Measurements from ENCODE around the gene ZNF697. TPM values are rescaled to one million over a fixed set of nuclear protein-coding genes. Genes with fewer than 3 reads are reported as not detected.

ZNF697 gene
- total RNA-seq, 4 donors from 2014 or later: 1.00 to 5.6 (median 2.9) TPM

DNA sequence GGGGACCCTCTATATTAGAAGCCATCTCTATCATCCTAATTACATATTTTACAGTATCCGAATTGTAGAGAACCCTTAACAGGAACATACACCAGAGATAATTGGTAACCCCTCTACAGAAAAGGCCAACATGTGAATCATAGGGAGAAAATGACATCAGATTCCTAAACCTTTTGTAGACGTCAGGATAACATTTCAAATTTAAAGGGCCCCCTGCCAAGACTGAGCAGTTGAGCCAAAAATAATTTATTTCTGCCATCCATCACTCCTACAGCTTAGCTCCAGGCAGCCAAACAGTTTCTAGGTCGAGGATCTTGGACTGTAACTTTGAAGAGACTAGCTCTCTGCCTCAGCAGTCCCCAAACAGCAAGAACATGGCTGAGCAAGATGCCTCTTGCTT is 21.2 kb downstream of the ZNF697 start:
- Histone ChIP-seq H3K27me3 (no peaks in the 10 kb centered on the region), H3K9me3 (no peaks in the 10 kb centered on the region), H3K27ac (peak overlapping the region in 2 of 4 donors; percentile 28 to 53), H3K4me3 (no peak overlapping the region), H3K4me1 (peaks cover 8 to 18% (median 13%) of the 10 kb centered on the region in 4 donors), H3K36me3 (no peaks in the 10 kb centered on the region)
- TF ChIP-seq, protein P1, sequence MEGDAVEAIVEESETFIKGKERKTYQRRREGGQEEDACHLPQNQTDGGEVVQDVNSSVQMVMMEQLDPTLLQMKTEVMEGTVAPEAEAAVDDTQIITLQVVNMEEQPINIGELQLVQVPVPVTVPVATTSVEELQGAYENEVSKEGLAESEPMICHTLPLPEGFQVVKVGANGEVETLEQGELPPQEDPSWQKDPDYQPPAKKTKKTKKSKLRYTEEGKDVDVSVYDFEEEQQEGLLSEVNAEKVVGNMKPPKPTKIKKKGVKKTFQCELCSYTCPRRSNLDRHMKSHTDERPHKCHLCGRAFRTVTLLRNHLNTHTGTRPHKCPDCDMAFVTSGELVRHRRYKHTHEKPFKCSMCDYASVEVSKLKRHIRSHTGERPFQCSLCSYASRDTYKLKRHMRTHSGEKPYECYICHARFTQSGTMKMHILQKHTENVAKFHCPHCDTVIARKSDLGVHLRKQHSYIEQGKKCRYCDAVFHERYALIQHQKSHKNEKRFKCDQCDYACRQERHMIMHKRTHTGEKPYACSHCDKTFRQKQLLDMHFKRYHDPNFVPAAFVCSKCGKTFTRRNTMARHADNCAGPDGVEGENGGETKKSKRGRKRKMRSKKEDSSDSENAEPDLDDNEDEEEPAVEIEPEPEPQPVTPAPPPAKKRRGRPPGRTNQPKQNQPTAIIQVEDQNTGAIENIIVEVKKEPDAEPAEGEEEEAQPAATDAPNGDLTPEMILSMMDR (IDR thresholded peaks at IDR 0.05): no peak
- TF ChIP-seq POLR2AphosphoS5 (IDR thresholded peaks at IDR 0.05) (no peak), POLR2A (IDR thresholded peaks at IDR 0.05) (no peak), EP300 (IDR thresholded peaks at IDR 0.05; ENCODE audit: low read depth) (no peak)
- no peak for DNase-seq
- 52 to 58% methylated on average over 2 to 3 of the region's 3 CpGs for WGBS, 2 donors (ENCODE audit: low coverage in 1 of 2)
- intact Hi-C loops (cut with DNase I; ENCODE audit: low total_unique reads) (no loop called here), in situ Hi-C loops (cut with MboI; ENCODE audit: low pct_ligation_motif_present in 1 of 4, low pct_unique_long_range_greater_than_20kb in 1 of 4, low sequenced_read_pairs in 3 of 4) (loop anchor here in 1 of 4 donors (5.0 kb wide), 1 partner anchor 45 kb away; no protein-coding TSS in a partner anchor)

DNA sequence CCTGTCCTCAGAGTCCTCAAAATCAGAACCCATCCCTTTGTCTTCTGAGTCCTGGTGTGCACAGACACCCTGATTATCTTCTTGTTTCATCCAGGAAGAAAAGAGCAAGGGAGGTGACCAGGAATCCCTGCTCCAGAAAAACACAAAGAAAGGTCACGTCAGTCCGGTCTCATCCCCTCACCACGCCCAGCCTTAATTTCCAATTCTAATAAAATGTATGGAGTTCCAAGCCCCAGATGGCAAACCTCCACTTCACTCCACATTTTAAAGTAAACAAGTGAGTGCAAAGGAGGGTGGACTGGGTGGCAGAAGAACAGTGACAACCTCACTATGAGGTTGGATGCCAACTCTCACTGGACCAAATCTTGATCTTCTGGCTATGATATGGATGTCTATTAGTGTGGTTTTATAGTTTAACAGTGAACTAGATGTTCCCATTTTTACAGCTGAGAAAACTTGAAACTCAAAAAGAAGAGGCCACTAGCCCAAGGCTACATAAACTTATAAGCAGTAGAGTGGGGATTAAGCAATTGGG is 22.0 kb downstream of the ZNF697 start:
- Histone ChIP-seq H3K27ac (peak overlapping the region in 1 of 4 donors; percentile 37), H3K4me3 (no peak overlapping the region), H3K36me3 (no peaks in the 10 kb centered on the region), H3K27me3 (no peaks in the 10 kb centered on the region), H3K9me3 (no peaks in the 10 kb centered on the region), H3K4me1 (peaks cover 3 to 11% (median 8%) of the 10 kb centered on the region in 4 donors)
- DNase-seq: no peak
- in situ Hi-C loops (cut with MboI; ENCODE audit: low pct_ligation_motif_present in 1 of 4, low pct_unique_long_range_greater_than_20kb in 1 of 4, low sequenced_read_pairs in 3 of 4) (loop anchor here in 1 of 4 donors (5.0 kb wide), 1 partner anchor 46 kb away; no protein-coding TSS in a partner anchor), intact Hi-C loops (cut with DNase I; ENCODE audit: low total_unique reads) (no loop called here)
- WGBS, 2 donors (ENCODE audit: low coverage in 1 of 2): 93 to 100% methylated on average over 1 to 3 of the region's 3 CpGs
- TF ChIP-seq, protein P1 (IDR thresholded peaks at IDR 0.05): no peak
- TF ChIP-seq POLR2A (IDR thresholded peaks at IDR 0.05): no peak
- no peak for TF ChIP-seq POLR2AphosphoS5 (IDR thresholded peaks at IDR 0.05)
- TF ChIP-seq EP300 (IDR thresholded peaks at IDR 0.05; ENCODE audit: low read depth): no peak

DNA sequence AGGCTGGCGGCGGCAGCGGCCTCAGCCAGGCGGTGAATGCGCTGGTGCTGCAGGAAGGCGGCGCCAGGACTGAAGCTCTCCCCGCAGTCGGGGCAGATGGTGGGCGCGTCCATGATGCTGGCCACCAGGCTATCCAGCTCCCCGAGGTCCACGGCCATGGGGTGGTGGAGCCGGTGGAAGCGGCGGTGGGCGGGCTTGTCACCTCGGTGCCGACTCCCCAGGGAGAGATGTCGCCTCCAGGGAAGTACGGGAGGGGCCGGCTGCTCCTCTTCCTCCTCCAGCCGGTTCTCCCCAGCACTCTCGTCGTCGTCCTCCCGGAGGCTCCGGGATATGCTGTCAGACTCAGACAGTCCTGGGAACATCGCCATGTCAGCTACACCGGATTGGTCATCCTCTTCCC is 24.4 kb downstream of the ZNF697 start:
- DNase-seq: no peak
- 97% methylated on average over 17 of the region's 30 CpGs; no CpG with 5 or more reads in 1 of the 2 donors for WGBS, 2 donors (ENCODE audit: low coverage in 1 of 2)
- TF ChIP-seq POLR2A (IDR thresholded peaks at IDR 0.05) (no peak), EP300 (IDR thresholded peaks at IDR 0.05; ENCODE audit: low read depth) (no peak), POLR2AphosphoS5 (IDR thresholded peaks at IDR 0.05) (no peak)
- H3K9me3 ChIP-seq: no peaks in the 10 kb centered on the region
- peaks cover 0 to 7% (median 4%) of the 10 kb centered on the region in 4 donors for H3K4me1 ChIP-seq
- H3K4me3 ChIP-seq: no peak overlapping the region
- intact Hi-C loops (cut with DNase I; ENCODE audit: low total_unique reads) (no loop called here), in situ Hi-C loops (cut with MboI; ENCODE audit: low pct_ligation_motif_present in 1 of 4, low pct_unique_long_range_greater_than_20kb in 1 of 4, low sequenced_read_pairs in 3 of 4) (no loop called here)
- no peaks in the 10 kb centered on the region for H3K27me3 ChIP-seq
- peaks cover 0 to 6% (median 0%) of the 10 kb centered on the region in 4 donors for H3K36me3 ChIP-seq
- H3K27ac ChIP-seq: no peak overlapping the region

DNA sequence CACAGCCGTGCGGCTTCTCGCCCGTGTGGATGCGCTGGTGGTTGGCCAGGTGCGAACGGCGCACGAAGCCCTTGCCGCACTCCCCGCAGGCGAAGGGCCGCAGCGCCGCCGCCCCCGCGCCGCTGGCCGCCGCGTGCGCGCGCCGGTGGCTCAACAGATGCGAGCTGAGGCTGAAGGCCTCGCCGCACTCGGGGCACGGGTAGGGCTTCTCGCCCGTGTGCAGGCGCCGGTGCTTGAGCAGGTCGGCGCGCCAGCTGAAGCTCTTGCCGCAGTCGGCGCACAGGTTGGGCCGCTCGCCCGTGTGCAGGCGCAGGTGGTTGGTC is 24.9 kb downstream of the ZNF697 start:
- Histone ChIP-seq H3K36me3 (peaks cover 0 to 6% (median 0%) of the 10 kb centered on the region in 4 donors), H3K4me3 (no peak overlapping the region), H3K27ac (no peak overlapping the region), H3K9me3 (no peaks in the 10 kb centered on the region), H3K27me3 (no peaks in the 10 kb centered on the region), H3K4me1 (peaks cover 0 to 7% (median 4%) of the 10 kb centered on the region in 4 donors)
- in situ Hi-C loops (cut with MboI; ENCODE audit: low pct_ligation_motif_present in 1 of 4, low pct_unique_long_range_greater_than_20kb in 1 of 4, low sequenced_read_pairs in 3 of 4) (no loop called here), intact Hi-C loops (cut with DNase I; ENCODE audit: low total_unique reads) (no loop called here)
- no peak for TF ChIP-seq POLR2AphosphoS5 (IDR thresholded peaks at IDR 0.05)
- no peak for TF ChIP-seq POLR2A (IDR thresholded peaks at IDR 0.05)
- TF ChIP-seq EP300 (IDR thresholded peaks at IDR 0.05; ENCODE audit: low read depth): no peak
- TF ChIP-seq, protein P1 (IDR thresholded peaks at IDR 0.05): no peak
- 99% methylated on average over 44 of the region's 45 CpGs; no CpG with 5 or more reads in 1 of the 2 donors for WGBS, 2 donors (ENCODE audit: low coverage in 1 of 2)
- DNase-seq: no peak

All from transverse colon (tissue), 4 donors.